SW480 (cell line): ENCODE results near the gene ZNF385A.

ENCODE experiments used
- DNase-seq: peaks from one replicate; pipeline ENCODE4 v3.0.0-alpha.2; 2016; ENCODE audit warnings: low spot score

ZNF385A gene

GRCh38 chr12:54373649-54374561, 10.6 kb downstream of the ZNF385A start:
- peak; percentile 72 for DNase-seq

DNA sequence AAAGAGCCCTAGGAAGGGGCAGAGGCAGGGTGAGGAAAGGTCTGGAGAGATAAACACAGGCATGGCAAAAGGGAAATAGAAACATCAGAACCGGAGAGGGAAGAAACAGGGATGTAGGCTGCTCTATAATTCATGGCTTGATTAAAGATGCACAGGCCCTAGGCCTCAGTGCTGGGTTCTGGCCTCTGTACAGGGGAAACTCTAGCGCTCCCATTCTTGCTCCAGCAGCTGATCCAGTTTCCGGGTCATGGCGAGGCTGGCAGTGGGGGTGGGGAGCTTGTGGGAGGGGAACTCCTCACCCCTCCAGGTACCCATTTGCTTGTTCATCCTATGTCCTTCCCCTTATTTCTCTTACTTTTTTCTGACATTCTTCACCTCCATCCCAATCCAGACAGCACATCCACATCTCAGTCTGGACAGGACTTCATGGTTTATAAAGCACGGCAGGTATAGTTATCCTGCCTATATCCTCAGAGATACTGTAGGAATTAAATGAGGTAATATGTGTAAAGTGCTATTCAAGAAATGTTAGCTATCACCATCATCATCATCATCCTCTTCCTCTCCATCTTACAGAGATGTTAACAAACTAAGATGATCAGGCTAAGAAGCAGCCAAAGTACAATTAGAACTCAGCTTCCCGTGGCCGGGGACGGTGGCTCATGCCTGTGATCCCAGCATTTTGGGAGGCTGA, 12.3 kb downstream of the ZNF385A start:
- DNase-seq: no peak

DNA sequence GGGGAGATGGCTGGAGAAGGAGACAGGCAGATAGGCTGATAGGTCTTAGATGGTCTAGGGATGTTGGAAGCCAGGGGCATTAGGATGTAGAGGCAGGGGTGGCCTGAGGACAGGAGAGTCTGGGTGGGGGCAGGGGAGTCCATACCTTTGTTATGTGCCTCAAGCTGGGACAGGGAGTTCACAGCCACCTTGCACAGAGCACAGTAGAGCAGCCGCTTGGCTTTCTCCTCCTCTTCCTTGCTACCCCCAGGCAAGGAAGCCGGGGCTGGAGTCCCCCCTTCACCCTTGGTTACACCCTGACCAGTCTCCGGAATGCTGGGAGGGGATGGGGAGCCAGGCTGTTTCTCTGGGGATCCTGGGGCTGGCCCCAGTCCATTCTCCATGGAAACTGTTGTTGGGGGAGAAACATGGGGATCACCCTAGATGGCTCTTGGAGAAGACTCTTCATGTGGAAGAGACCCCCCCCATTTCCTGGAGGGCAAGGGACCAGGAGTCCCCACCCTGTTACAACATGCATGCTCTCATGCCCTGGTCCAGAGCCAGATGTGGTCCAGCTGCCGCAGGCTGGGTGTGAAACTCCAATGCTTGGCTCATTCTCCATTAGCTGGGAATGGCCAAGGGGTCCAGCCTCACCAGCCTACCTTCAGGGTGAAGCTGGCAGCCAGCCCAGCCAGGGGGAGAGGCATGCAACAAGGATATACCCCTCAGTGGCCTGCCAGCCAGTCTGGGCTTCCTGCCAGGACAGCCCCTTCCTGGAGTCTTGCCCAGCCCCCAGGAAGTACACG, 13.0 kb downstream of the ZNF385A start:
- no peak for DNase-seq

GRCh38 chr12:54370171-54370730, 14.3 kb downstream of the ZNF385A start:
- no peak for DNase-seq

DNA sequence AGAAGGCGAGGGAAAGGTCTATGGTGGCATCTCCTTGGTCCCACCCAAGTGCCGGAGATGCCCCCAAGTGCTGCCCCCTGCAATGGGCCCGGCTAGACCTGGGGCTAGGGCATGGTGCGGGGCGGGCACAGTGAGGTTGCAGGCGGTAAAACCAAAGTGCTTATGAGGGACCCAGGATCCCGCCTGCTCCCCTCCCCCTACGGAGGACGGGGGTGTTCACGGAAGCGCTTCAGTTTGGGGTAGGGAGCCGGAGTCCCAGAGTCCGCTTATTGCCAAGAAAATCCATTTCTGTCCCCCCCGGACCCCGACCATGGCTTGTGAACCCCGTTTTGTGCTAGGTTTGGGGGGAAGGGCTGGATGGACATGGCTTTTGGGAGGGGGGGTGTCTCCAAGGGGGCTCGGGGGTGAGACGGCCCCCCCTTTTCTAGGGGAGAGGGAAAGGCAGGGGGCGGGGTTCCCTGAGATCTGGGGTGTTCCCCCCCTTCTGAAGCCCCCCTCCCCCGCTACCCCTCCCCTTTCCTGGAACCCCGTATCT, 14.9 kb downstream of the ZNF385A start:
- DNase-seq: no peak

- DNase-seq: peak; percentile 76
Observed at GRCh38 chr12:54368709-54369596, 15.6 kb downstream of the ZNF385A start.

- no peak for DNase-seq
Observed at GRCh38 chr12:54368025-54368708, 16.4 kb downstream of the ZNF385A start.

- DNase-seq: no peak
Observed at GRCh38 chr12:54364413-54364812, 20.1 kb downstream of the ZNF385A start, which contains the start of gene GPR84. Gene GPR84 (minus strand): TSS chr12:54364486. CDS start chr12:54363851, 635 bp downstream.

DNA sequence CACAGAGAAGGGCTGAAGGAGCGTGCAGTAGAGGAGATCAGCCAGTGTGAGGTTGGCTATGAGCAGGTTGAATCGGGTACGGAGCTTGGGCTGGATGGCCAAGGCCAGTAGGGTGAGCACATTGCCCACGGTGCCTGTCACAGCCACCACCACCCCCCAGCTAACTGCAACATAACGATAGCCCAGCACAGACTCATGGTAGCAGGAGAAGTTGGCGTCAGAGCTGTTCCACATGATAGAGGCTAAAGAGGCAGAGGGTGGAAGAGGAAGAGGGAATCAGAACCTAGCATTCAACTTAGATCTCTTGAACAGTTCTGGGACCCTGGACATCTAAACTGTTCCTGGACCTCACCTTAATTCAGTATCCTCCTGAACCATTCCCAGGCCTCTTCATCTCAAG, 20.9 kb downstream of the ZNF385A start:
- no peak for DNase-seq

DNA sequence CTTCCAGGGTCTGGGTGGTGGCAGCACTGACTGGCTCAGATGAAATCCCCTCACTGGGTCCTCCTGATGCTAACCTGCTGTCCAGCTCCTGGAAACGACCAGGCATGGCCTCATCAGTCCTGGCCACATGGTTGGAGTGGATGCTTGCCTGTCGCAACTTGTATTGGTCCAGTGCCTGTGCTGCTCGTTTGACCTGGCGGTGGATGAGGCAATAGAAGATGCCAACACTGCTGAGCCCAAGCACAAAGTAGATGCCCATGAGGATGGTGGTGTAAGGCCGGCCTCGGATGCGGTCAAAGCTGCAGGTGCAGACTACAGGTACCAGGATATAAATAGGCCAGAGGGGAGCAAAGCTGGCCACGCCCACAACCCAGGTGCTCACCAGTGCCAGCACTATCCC, 21.5 kb downstream of the ZNF385A start:
- no peak for DNase-seq

DNA sequence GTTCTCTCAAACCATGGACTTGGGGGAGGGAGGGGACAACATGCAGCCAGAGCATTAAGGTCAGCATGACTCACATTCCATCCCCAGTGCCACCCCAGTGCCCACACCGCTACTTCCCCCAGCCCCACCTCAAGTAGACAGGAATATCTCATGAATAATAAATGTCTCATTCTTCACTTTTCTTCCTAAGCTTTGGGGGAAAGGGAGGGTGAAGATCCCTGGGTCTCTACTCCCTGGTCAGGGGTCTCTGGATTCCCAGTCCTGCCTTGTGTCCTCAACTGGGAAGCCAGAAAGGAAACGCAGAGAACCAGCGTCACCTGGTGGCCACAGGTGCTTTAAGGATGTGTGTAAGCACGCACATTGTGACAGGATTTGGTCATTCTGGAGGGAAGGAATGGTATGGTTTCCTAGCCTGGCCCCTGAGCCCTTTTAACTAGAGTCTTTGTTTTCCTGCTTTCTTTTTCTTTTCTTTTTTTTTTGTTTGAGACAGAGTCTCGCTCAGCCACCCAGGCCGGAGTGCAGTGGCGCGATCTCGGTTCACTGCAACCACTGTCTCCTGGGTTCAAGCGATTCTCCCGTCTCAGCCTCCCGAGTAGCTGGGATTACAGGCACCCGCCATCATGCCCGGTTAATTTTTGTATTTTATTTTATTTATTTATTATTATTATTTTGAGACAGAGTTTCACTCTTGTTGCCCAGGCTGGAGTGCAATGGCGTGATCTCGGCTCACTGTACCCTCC, 23.6 kb downstream of the ZNF385A start:
- peak; percentile 72 for DNase-seq

DNA sequence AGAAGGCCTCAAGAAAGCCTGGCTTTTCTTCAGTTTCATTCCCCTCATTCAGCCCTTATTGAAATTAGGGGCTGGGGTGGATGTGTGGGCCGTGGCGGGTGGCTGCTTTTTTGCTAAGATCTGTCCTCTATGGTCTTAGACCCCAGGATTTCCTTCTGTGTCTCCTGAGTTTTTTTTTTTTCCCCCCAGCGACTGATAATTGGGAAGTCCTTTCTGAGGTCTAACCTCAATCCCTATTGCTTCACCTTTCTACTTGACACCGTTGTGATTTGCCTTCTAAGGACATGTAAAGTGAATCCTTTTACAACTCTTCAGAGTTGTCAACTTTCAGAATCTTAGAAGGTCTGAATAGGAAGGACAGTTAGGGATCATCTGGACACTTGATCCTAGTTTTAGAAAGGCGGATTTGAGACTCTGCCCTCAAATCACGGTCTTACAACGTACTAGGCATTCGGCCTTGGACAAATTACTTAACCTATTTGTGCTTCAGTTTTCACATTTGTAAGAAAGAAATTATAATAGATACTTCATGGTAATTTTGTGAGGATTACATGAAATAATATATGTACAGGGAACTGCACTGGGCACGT, 24.7 kb downstream of the ZNF385A start:
- DNase-seq: no peak

DNA sequence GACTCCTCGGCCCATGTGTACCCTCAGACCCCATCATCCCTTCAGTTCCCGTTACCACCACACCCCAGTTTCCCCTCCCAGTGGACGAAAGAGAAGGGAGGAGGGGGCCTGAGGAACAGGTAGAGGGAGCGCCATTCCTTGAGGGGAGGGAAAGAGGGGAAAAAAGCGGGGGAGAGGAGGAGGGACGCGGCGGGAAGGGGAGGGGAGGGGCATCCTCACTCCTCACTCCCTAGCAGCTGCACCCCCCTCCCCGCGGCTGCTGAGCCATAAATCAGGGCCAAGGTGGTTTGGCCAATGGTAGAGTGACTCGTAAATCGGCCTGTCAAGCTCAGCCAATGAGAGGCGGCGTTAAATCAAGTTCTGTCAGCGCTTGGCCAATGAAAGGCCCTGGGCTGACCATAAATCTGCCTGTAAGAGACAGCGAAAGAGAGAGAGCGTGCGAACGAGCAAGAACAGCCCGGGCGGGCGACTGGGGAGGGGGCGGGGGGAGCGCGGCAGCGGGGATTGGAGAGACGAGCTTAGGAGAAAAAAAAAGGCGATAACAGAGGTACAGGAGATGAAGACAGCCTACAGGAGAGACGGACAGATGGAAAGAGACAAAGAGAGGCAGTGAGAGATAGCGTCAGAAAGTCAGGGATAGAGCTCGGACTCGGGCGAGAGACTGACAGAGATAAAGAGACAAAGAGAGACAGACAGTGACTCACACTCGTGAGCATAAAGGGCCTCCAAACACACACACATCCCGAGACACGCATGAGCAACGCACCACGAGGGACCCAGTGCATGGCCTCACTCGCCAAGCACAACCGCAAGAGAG, 25.4 kb downstream of the ZNF385A start:
- peak; percentile 98 for DNase-seq

DNA sequence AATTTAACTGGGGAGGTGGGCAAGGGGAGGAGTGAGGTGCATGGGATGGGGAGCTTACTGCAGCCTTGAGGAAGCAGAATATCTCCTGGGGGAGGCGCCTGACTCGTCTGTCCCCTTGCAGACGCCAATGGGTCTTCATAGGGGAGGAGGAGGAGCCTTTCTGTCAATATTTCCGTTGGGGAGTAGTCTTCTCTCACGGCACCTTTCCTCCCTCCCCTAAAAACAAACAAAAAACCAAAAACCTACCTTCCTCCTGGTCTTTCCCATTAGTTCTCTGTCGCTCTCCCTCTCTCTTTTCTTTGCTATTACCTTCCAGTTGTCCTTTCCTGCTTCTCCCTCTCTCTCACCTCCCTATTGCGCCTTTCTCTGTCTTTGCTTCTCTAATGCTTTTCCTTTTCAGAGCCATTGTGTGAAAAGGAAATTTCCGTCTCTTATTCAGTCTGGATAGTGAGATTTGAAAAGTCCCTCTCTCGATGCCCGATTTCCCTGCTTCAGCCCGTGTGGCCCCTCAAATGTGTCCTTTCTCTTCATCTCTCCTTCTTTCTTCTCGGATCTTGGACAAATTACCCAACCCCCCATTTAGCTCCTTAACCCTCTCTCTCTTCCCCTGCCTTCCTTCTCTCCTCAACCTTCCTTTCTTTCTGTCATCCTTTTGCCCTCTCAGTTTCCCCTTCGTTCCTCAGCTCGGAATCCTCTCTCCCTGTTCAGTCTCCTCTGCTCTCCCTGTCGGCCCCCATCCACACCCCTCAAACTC, 26.2 kb downstream of the ZNF385A start:
- DNase-seq: no peak

DNA sequence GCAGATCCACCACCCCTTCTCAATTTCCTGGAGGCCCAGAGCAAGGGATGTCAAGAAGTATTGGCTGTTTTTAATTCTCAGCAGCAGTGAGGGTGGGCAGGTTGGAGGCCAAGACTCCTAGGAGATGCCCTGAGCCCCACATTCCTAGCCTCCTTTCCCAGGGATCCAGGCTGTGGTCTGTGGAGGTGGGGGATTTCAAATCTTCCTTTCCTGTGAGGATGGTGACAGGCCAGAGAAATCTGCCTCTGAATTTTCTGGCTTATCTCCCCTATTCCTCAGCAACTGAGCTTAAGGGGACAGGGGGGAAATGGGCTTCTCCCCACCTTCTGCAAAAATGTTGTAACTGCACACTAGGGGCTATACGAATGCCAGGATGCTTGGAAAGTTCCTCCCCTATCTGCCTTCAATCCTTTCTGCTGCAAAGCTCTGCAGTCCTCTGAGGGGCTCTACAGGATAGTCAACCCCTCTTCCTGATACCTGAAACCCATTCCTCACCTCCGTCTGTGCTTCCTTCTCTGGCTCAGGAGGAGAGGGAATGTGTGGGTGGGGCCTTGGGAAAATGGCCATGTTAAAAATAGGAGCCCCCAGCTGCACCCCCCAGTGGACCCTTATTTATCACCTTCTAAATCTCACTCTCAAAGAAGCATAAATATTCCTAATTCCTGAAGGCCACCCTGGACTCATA, 26.9 kb downstream of the ZNF385A start:
- no peak for DNase-seq

DNA sequence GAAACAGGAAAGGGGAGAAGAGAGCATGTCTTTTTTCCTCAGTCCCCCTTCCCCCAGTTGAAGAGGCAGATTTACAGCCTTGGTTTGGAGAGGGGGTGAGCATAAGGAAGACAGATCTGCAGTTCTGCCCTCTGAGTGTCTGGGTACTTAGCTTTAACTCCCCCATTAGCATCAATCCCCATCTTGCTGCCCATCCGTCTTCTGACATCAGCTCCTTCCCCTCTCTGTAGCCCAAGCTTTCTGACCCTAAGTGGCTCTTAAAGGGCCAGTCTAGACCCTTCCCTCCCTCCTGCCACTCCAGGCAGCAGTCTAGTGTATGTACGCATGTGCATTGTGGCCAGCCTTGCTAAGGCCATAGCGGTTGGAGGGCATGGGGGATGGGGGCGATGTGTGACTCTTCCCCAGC, 27.6 kb downstream of the ZNF385A start:
- no peak for DNase-seq

GRCh38 chr12:54356228-54356627, 28.3 kb downstream of the ZNF385A start:
- no peak for DNase-seq
